ENCODE data around the gene FAM120B.
"Not testable (repeated sequence)": the region's sequence is repeated elsewhere in the genome, so short reads cannot be mapped to it uniquely, and the experiment has no call there.

Gene FAM120B

GRCh38 chr6:170261643-170262488, 44.7 kb upstream of the FAM120B start:
- TF ChIP-seq CTCF (IDR thresholded peaks at IDR 0.05; ENCODE audit: extremely low read depth, insufficient read depth, missing control alignments), result no peak
- no peak for DNase-seq (ENCODE audit: low spot score)
- in situ Hi-C loops (cut with MboI; ENCODE audit: low pct_unique_long_range_greater_than_20kb, low sequenced_read_pairs, unreplicated experiment), result no loop called here

GRCh38 chr6:170262489-170263088, 44.0 kb upstream of the FAM120B start:
- TF ChIP-seq CTCF (IDR thresholded peaks at IDR 0.05; ENCODE audit: extremely low read depth, insufficient read depth, missing control alignments), result no peak
- in situ Hi-C loops (cut with MboI; ENCODE audit: low pct_unique_long_range_greater_than_20kb, low sequenced_read_pairs, unreplicated experiment), result no loop called here
- no peak for DNase-seq (ENCODE audit: low spot score)

- TF ChIP-seq CTCF (IDR thresholded peaks at IDR 0.05; ENCODE audit: extremely low read depth, insufficient read depth, missing control alignments), result no peak
- DNase-seq (ENCODE audit: low spot score), result no peak
- in situ Hi-C loops (cut with MboI; ENCODE audit: low pct_unique_long_range_greater_than_20kb, low sequenced_read_pairs, unreplicated experiment), result no loop called here
Measured at GRCh38 chr6:170263410-170263809, 43.1 kb upstream of the FAM120B start.

- in situ Hi-C loops (cut with MboI; ENCODE audit: low pct_unique_long_range_greater_than_20kb, low sequenced_read_pairs, unreplicated experiment), result no loop called here
- TF ChIP-seq CTCF (IDR thresholded peaks at IDR 0.05; ENCODE audit: extremely low read depth, insufficient read depth, missing control alignments), result no peak
Measured at GRCh38 chr6:170264086-170264485, 42.5 kb upstream of the FAM120B start.

GRCh38 chr6:170264644-170265043, 41.9 kb upstream of the FAM120B start:
- in situ Hi-C loops (cut with MboI; ENCODE audit: low pct_unique_long_range_greater_than_20kb, low sequenced_read_pairs, unreplicated experiment), result not testable (repeated sequence)

More at GRCh38 chr6:170264086-170264485, 42.5 kb upstream of the FAM120B start:
- DNase-seq (ENCODE audit: low spot score), result no peak

GRCh38 chr6:170265655-170266054, 40.9 kb upstream of the FAM120B start:
- in situ Hi-C loops (cut with MboI; ENCODE audit: low pct_unique_long_range_greater_than_20kb, low sequenced_read_pairs, unreplicated experiment), result no loop called here
- no peak for DNase-seq (ENCODE audit: low spot score)

More at GRCh38 chr6:170264644-170265043, 41.9 kb upstream of the FAM120B start:
- DNase-seq (ENCODE audit: low spot score), result not testable (repeated sequence)

More at GRCh38 chr6:170265655-170266054, 40.9 kb upstream of the FAM120B start:
- no peak for TF ChIP-seq CTCF (IDR thresholded peaks at IDR 0.05; ENCODE audit: extremely low read depth, insufficient read depth, missing control alignments)
